NT2/D1 (cell line): ENCODE data around the gene CORO2A.

ENCODE experiments used
- DNase-seq: peaks from one replicate; pipeline ENCODE4 v3.0.0-alpha.2; 2011; ENCODE audit warnings: low read depth, low spot score
- H3K27me3 ChIP-seq: 2 replicates; pipeline ENCODE4 v1.6.0; 2011; ENCODE audit warnings: mild to moderate bottlenecking; ENCODE audit not compliant: insufficient read length, insufficient read depth
- H3K36me3 ChIP-seq: 2 replicates; pipeline ENCODE4 v1.6.1; 2011; ENCODE audit warnings: mild to moderate bottlenecking, low read length, mixed read lengths; ENCODE audit not compliant: insufficient read depth, insufficient read length
- H3K4me1 ChIP-seq: 2 replicates; pipeline ENCODE4 v1.5.1; 2011; ENCODE audit not compliant: insufficient read depth, insufficient read length
- H3K4me3 ChIP-seq: 2 replicates; pipeline ENCODE4 v1.5.1; 2011; ENCODE audit warnings: low read depth; ENCODE audit not compliant: insufficient read length
- H3K9ac ChIP-seq: 2 replicates; pipeline ENCODE4 v1.6.0; 2011; ENCODE audit warnings: low read depth; ENCODE audit not compliant: insufficient read length
- H3K9me3 ChIP-seq: 2 replicates; pipeline ENCODE4 v1.5.1; 2011; ENCODE audit warnings: mild to moderate bottlenecking, low read length; ENCODE audit not compliant: insufficient read depth
- SUZ12 ChIP-seq: IDR thresholded peaks from 2 replicates; pipeline ENCODE4 v1.6.1; 2011; ENCODE audit not compliant: insufficient read length, insufficient read depth; ENCODE audit errors: extremely low read depth
- YY1 ChIP-seq: IDR thresholded peaks from 2 replicates; pipeline ENCODE4 v1.6.1; 2011; ENCODE audit not compliant: insufficient read length, insufficient read depth
- ZNF274 ChIP-seq: IDR thresholded peaks from 2 replicates; pipeline ENCODE4 v1.6.1; 2011; ENCODE audit warnings: mild to moderate bottlenecking, low read depth, low read length

CORO2A gene

DNA sequence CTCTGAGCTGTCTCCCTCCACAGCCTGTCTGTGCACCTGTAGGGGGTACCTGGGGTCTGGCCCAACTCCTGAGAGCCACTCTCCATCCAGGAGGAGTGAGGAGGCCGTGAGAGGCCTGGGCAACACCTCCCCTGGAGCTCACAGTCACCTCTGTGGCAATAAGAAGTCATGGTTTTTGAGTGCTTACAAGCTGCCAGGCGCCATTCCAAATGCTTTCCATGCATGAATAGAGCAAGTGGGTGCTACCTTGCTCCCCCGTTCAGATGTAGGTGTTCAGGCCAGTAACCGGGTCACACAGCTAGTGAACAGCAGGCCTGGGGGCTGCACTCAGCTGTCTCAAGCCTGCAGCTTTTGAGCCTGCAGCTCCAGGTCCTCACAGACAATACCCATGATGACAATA is 30.6 kb downstream of the CORO2A start:
- Histone ChIP-seq H3K4me1 (no peaks in the 10 kb centered on the region), H3K27me3 (no peaks in the 10 kb centered on the region), H3K4me3 (no peak overlapping the region), H3K9ac (no peak overlapping the region), H3K36me3 (peaks cover 13% of the 10 kb centered on the region), H3K9me3 (no peaks in the 10 kb centered on the region)
- TF ChIP-seq ZNF274: no peak
- no peak for TF ChIP-seq YY1
- no peak for TF ChIP-seq SUZ12
- no peak for DNase-seq

GRCh38 chr9:98159790-98160189 is 32.6 kb downstream of the CORO2A start:
- H3K4me1 ChIP-seq: no peaks in the 10 kb centered on the region
- DNase-seq: no peak
- no peak overlapping the region for H3K9ac ChIP-seq
- peaks cover 20% of the 10 kb centered on the region for H3K36me3 ChIP-seq
- no peak overlapping the region for H3K4me3 ChIP-seq
- TF ChIP-seq YY1: no peak
- no peak for TF ChIP-seq SUZ12
- no peak for TF ChIP-seq ZNF274
- no peaks in the 10 kb centered on the region for H3K27me3 ChIP-seq
- no peaks in the 10 kb centered on the region for H3K9me3 ChIP-seq

GRCh38 chr9:98159301-98159700 is 33.1 kb downstream of the CORO2A start:
- Histone ChIP-seq H3K9ac (no peak overlapping the region), H3K9me3 (no peaks in the 10 kb centered on the region), H3K27me3 (no peaks in the 10 kb centered on the region), H3K36me3 (peaks cover 23% of the 10 kb centered on the region), H3K4me3 (no peak overlapping the region), H3K4me1 (no peaks in the 10 kb centered on the region)
- TF ChIP-seq SUZ12: no peak
- no peak for TF ChIP-seq ZNF274
- TF ChIP-seq YY1: no peak
- no peak for DNase-seq

GRCh38 chr9:98158071-98158831 is 34.2 kb downstream of the CORO2A start:
- Histone ChIP-seq H3K9me3 (no peaks in the 10 kb centered on the region), H3K27me3 (no peaks in the 10 kb centered on the region), H3K9ac (no peak overlapping the region), H3K36me3 (peaks cover 23% of the 10 kb centered on the region), H3K4me1 (no peaks in the 10 kb centered on the region), H3K4me3 (no peak overlapping the region)
- TF ChIP-seq ZNF274 (no peak), SUZ12 (no peak), YY1 (no peak)
- no peak for DNase-seq

DNA sequence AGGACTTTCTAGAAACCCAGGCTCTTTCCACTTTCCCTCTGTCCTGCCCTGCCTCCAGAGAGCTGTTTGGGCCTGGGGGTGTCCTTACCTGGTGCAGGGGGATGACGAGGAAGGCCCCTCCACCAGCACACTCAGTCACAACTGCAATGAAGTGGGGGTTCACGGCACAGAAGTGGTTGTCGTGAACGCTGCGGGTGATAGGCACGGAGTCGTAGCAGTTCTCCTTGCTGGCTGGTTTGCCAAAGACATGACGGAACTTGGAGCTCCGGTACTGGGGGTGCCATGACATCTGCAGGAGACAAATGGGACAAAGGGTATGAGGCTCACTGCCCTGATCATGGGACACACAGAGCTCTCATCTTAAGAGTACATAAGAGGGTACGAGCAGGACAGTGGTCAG is 35.1 kb downstream of the CORO2A start:
- Histone ChIP-seq H3K4me3 (no peak overlapping the region), H3K27me3 (no peaks in the 10 kb centered on the region), H3K9me3 (no peaks in the 10 kb centered on the region), H3K9ac (no peak overlapping the region), H3K36me3 (peaks cover 23% of the 10 kb centered on the region), H3K4me1 (no peaks in the 10 kb centered on the region)
- no peak for TF ChIP-seq ZNF274
- no peak for TF ChIP-seq SUZ12
- TF ChIP-seq YY1: no peak
- no peak for DNase-seq

DNA sequence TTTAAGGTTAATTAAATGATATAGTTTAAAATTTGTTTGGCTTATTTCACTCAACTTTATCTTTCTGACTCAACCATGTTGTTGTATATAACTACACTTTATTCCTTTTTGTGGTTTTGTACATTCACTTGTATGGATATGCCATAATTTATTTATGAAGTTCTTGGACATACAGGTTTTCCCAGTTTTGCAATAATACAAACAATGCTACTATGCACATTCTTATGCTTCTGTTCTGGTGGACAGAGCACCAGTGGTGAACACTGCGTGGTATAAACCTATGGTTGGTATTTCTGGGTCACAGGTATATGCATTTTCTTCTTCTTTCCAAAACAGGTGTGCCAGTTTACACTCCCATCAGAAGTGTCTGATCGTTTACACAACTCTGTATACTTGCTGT is 37.8 kb downstream of the CORO2A start:
- no peak overlapping the region for H3K4me3 ChIP-seq
- no peak for DNase-seq
- TF ChIP-seq ZNF274: no peak
- no peak for TF ChIP-seq SUZ12
- TF ChIP-seq YY1: no peak
- no peak overlapping the region for H3K9ac ChIP-seq
- H3K4me1 ChIP-seq: no peaks in the 10 kb centered on the region
- H3K9me3 ChIP-seq: no peaks in the 10 kb centered on the region
- H3K27me3 ChIP-seq: no peaks in the 10 kb centered on the region
- peaks cover 26% of the 10 kb centered on the region for H3K36me3 ChIP-seq

- no peak overlapping the region for H3K9ac ChIP-seq
- no peaks in the 10 kb centered on the region for H3K4me1 ChIP-seq
- H3K4me3 ChIP-seq: no peak overlapping the region
- no peaks in the 10 kb centered on the region for H3K27me3 ChIP-seq
- H3K36me3 ChIP-seq: peaks cover 26% of the 10 kb centered on the region
- DNase-seq: no peak
- TF ChIP-seq SUZ12 (no peak), YY1 (no peak), ZNF274 (no peak)
- H3K9me3 ChIP-seq: no peaks in the 10 kb centered on the region
These were observed 39.9 kb downstream of the CORO2A start for GRCh38 chr9:98152526-98152925.

DNA sequence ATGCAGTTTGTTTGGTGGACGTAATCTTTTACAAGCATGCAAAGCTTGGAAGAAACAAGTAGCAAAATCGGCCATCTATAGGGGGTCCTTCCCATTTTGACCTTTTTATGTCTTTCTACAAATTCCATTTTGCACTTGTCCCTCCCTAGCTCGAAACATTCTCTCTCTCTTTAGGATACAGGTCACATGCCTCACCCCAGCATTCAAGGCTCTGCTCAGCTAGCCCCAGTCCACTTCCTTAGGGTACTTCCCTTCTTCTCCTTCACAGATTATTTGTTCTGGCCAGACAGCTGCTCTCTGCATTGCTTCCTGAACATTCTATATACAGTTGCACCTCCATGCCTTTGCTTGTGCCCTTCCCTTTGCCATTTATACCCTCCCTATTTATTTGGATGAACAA is 41.7 kb downstream of the CORO2A start:
- Histone ChIP-seq H3K9me3 (no peaks in the 10 kb centered on the region), H3K9ac (no peak overlapping the region), H3K27me3 (no peaks in the 10 kb centered on the region), H3K4me1 (peaks cover 5% of the 10 kb centered on the region), H3K4me3 (no peak overlapping the region), H3K36me3 (peaks cover 10% of the 10 kb centered on the region)
- TF ChIP-seq SUZ12 (no peak), YY1 (no peak), ZNF274 (no peak)
- no peak for DNase-seq
